Measurements from ENCODE around the gene OAS1.

Gene OAS1

DNA sequence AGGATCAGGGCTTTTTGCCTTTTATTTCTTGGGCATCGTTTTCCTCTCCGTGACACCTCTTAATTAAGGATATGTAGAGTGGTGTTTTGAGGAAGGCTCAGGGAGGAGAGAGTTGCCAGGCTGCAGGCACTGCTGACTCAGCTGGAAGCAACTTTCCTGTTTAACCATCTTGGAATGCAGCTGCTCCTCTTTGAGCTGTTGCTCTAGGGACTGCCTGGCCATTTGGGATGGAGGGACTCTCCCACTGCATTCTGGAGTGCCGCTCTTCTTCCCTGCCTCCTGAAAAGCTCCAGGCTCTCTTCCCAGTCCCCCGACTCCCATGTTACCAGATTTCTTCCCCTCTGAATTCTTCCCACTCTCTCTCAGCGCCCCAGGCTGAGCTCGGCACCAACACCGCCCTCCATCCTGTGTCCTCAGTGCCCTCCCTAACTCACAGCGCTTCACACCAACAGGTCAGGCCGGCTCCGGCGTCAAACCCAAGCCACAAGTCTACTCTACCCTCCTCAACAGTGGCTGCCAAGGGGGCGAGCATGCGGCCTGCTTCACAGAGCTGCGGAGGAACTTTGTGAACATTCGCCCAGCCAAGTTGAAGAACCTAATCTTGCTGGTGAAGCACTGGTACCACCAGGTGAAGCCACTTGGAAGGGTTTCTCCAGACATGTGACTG, 37.4 kb downstream of the OAS1 start:
- Histone ChIP-seq H3K27ac (ENCODE audit: low read length) (no peak overlapping the region), H3K9me3 (ENCODE audit: insufficient read depth, low read length) (no peaks in the 10 kb centered on the region), H3K4me2 (ENCODE audit: low read length) (no peak overlapping the region), H2AFZ (ENCODE audit: low read depth, low read length) (no peak overlapping the region), H3K4me3 (ENCODE audit: low read length) (no peak overlapping the region), H3K27me3 (ENCODE audit: low read depth, low read length) (no peaks in the 10 kb centered on the region), H4K20me1 (ENCODE audit: insufficient read depth, low read length) (no peaks in the 10 kb centered on the region), H3K36me3 (replicated peaks; ENCODE audit: low read depth, low read length) (peaks cover 13% of the 10 kb centered on the region), H3K4me1 (ENCODE audit: low read length) (peaks cover 17% of the 10 kb centered on the region), H3K9ac (ENCODE audit: low read length) (no peak overlapping the region), H3K79me2 (ENCODE audit: low read length) (no peaks in the 10 kb centered on the region)
- TF ChIP-seq EZH2phosphoT487 (IDR thresholded peaks at IDR 0.05; ENCODE audit: low read depth) = no peak
- TF ChIP-seq, protein P1, sequence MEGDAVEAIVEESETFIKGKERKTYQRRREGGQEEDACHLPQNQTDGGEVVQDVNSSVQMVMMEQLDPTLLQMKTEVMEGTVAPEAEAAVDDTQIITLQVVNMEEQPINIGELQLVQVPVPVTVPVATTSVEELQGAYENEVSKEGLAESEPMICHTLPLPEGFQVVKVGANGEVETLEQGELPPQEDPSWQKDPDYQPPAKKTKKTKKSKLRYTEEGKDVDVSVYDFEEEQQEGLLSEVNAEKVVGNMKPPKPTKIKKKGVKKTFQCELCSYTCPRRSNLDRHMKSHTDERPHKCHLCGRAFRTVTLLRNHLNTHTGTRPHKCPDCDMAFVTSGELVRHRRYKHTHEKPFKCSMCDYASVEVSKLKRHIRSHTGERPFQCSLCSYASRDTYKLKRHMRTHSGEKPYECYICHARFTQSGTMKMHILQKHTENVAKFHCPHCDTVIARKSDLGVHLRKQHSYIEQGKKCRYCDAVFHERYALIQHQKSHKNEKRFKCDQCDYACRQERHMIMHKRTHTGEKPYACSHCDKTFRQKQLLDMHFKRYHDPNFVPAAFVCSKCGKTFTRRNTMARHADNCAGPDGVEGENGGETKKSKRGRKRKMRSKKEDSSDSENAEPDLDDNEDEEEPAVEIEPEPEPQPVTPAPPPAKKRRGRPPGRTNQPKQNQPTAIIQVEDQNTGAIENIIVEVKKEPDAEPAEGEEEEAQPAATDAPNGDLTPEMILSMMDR (IDR thresholded peaks at IDR 0.05; ENCODE audit: low read depth, low read length) = no peak

GRCh38 chr12:112945515-112945914, 38.8 kb downstream of the OAS1 start:
- peaks cover 13% of the 10 kb centered on the region for H3K36me3 ChIP-seq (replicated peaks; ENCODE audit: low read depth, low read length)
- no peak for TF ChIP-seq EZH2phosphoT487 (IDR thresholded peaks at IDR 0.05; ENCODE audit: low read depth)
- TF ChIP-seq, protein P1 (IDR thresholded peaks at IDR 0.05; ENCODE audit: low read depth, low read length) = no peak
- no peaks in the 10 kb centered on the region for H3K79me2 ChIP-seq (ENCODE audit: low read length)
- H3K9ac ChIP-seq (ENCODE audit: low read length) = no peak overlapping the region
- no peaks in the 10 kb centered on the region for H3K9me3 ChIP-seq (ENCODE audit: insufficient read depth, low read length)
- H3K4me3 ChIP-seq (ENCODE audit: low read length) = no peak overlapping the region
- no peak overlapping the region for H3K4me2 ChIP-seq (ENCODE audit: low read length)
- H3K27me3 ChIP-seq (ENCODE audit: low read depth, low read length) = no peaks in the 10 kb centered on the region
- no peak overlapping the region for H3K27ac ChIP-seq (ENCODE audit: low read length)
- H3K4me1 ChIP-seq (ENCODE audit: low read length) = peaks cover 3% of the 10 kb centered on the region
- H4K20me1 ChIP-seq (ENCODE audit: insufficient read depth, low read length) = no peaks in the 10 kb centered on the region
- no peak overlapping the region for H2AFZ ChIP-seq (ENCODE audit: low read depth, low read length)

DNA sequence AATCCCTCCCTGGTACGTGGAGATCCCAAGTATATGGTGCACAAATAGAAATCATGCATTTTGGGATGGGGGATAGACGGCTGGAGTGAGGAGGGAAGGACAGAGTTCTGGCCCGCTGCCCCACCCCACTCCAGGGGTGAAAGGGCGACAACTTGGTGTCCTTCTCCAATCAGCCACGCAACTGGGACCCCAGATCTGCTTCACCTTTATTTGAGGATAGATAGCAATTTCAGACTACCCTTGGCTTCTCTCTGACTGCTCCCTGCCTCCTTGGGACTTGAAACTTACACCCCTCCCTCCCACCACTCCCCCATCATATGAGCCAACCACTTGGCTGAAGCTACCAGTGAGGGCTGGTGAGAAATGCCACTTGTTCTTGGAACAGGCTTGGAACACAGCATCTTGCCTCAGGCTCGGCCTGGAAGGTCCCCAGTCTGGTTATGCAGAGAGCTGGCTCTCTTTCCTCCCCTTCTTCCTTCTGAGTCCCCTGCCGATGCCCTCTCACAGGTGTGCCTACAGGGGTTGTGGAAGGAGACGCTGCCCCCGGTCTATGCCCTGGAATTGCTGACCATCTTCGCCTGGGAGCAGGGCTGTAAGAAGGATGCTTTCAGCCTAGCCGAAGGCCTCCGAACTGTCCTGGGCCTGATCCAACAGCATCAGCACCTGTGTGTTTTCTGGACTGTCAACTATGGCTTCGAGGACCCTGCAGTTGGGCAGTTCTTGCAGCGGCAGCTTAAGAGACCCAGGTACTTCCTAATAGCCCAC, 39.7 kb downstream of the OAS1 start:
- Histone ChIP-seq H3K79me2 (ENCODE audit: low read length) (no peaks in the 10 kb centered on the region), H3K4me3 (ENCODE audit: low read length) (no peak overlapping the region), H3K4me2 (ENCODE audit: low read length) (no peak overlapping the region), H3K9me3 (ENCODE audit: insufficient read depth, low read length) (no peaks in the 10 kb centered on the region), H3K27me3 (ENCODE audit: low read depth, low read length) (no peaks in the 10 kb centered on the region), H3K27ac (ENCODE audit: low read length) (no peak overlapping the region), H4K20me1 (ENCODE audit: insufficient read depth, low read length) (no peaks in the 10 kb centered on the region), H2AFZ (ENCODE audit: low read depth, low read length) (no peak overlapping the region), H3K9ac (ENCODE audit: low read length) (no peak overlapping the region), H3K36me3 (replicated peaks; ENCODE audit: low read depth, low read length) (peaks cover 13% of the 10 kb centered on the region), H3K4me1 (ENCODE audit: low read length) (no peaks in the 10 kb centered on the region)
- no peak for TF ChIP-seq EZH2phosphoT487 (IDR thresholded peaks at IDR 0.05; ENCODE audit: low read depth)
- TF ChIP-seq, protein P1 (IDR thresholded peaks at IDR 0.05; ENCODE audit: low read depth, low read length) = no peak

- no peak overlapping the region for H3K27ac ChIP-seq (ENCODE audit: low read length)
- H4K20me1 ChIP-seq (ENCODE audit: insufficient read depth, low read length) = no peaks in the 10 kb centered on the region
- H2AFZ ChIP-seq (ENCODE audit: low read depth, low read length) = no peak overlapping the region
- no peak overlapping the region for H3K4me2 ChIP-seq (ENCODE audit: low read length)
- H3K36me3 ChIP-seq (replicated peaks; ENCODE audit: low read depth, low read length) = peaks cover 13% of the 10 kb centered on the region
- H3K4me1 ChIP-seq (ENCODE audit: low read length) = no peaks in the 10 kb centered on the region
- no peak overlapping the region for H3K4me3 ChIP-seq (ENCODE audit: low read length)
- TF ChIP-seq, protein P1 (IDR thresholded peaks at IDR 0.05; ENCODE audit: low read depth, low read length) = no peak
- TF ChIP-seq EZH2phosphoT487 (IDR thresholded peaks at IDR 0.05; ENCODE audit: low read depth) = no peak
- no peaks in the 10 kb centered on the region for H3K27me3 ChIP-seq (ENCODE audit: low read depth, low read length)
- H3K79me2 ChIP-seq (ENCODE audit: low read length) = no peaks in the 10 kb centered on the region
- no peak overlapping the region for H3K9ac ChIP-seq (ENCODE audit: low read length)
- no peaks in the 10 kb centered on the region for H3K9me3 ChIP-seq (ENCODE audit: insufficient read depth, low read length)
Measured at GRCh38 chr12:112947314-112947713, 40.6 kb downstream of the OAS1 start.

All from OCI-LY3 (cell line).